HCT116 (cell line): ENCODE measurements around the gene KPNA3. TPM values are rescaled to one million over a fixed set of nuclear protein-coding genes. Genes with fewer than 3 reads are reported as not detected.

Experiments
- ATAC-seq: fragments of 200-7000 bp; cut with Tn5 transposase; 2 replicates; pipeline ENCODE4 v1.9.1; 2020; ENCODE audit warnings: mild to moderate bottlenecking, moderate library complexity
- BruUV-seq: library from RNA; stranded (reverse); fragments of 400-500 nt; replicated peaks from 2 replicates; lab custom pipeline; 2021; lab: Mats Ljungman, UMichigan
- CTCF ChIA-PET: fragments of 300-600 bp; sonication (Branson Sonifier 250); formaldehyde crosslinking; loops from one replicate; lab custom pipeline; 2021; ENCODE audit warnings: antibody characterized with exemption; lab: Charles Lee
- POLR2A ChIA-PET: fragments of 300-600, 350-600 bp; sonication (Branson Sonifier 250); formaldehyde crosslinking; loops from one replicate; lab custom pipeline; 2021; ENCODE audit warnings: antibody characterized with exemption; lab: Charles Lee
- RAD21 ChIA-PET, 2 experiments: fragments of 300-600 bp; sonication (Branson Sonifier 250); formaldehyde crosslinking; loops; one replicate each; lab custom pipeline; 2023; ENCODE audit warnings: low total read pairs in 2 of 2; ENCODE audit not compliant: uncharacterized antibody in 2 of 2, unreplicated experiment in 2 of 2, low non-redundant PET in 1 of 2; lab: Charles Lee
- DNase-seq: peaks from one replicate; pipeline ENCODE4 v3.0.0-alpha.2; 2010; ENCODE audit warnings: low read depth, low spot score
- H2AFZ ChIP-seq: fragments of 200-600 bp; shearing (Covaris generic), sonication (generic); 2 replicates; pipeline ENCODE4 v1.6.1; 2017; ENCODE audit warnings: low read depth, mixed run types, mixed read lengths, antibody characterized with exemption, low read length; ENCODE audit not compliant: poor library complexity, severe bottlenecking
- H3K27ac ChIP-seq: 2 replicates; pipeline ENCODE4 v1.5.1; 2012; ENCODE audit warnings: low read depth, low read length
- H3K27me3 ChIP-seq: fragments of 200-600 bp; sonication (generic); 2 replicates; pipeline ENCODE4 v1.6.1; 2016; ENCODE audit warnings: mixed run types, low read length, mixed read lengths; ENCODE audit not compliant: insufficient read depth
- H3K36me3 ChIP-seq, 2 experiments: fragments of 200-500 bp in 1 of 2; fragments of 200-600 bp in 1 of 2; sonication (Bioruptor generic) in 1 of 2; sonication (generic) in 1 of 2; 2 replicates each; pipeline versions ENCODE4 v1.5.1 to v1.6.1; 2014 to 2016; ENCODE audit warnings: low read length in 2 of 2, inconsistent platforms in 1 of 2, mixed read lengths in 1 of 2, mixed run types in 1 of 2; ENCODE audit not compliant: insufficient read depth in 2 of 2, control insufficient read depth in 1 of 2
- H3K4me1 ChIP-seq, 2 experiments: fragments of 200-600 bp in 1 of 2; sonication (generic) in 1 of 2; 2 replicates each; pipeline versions ENCODE4 v1.5.1 to v1.6.1; 2012 to 2017; ENCODE audit warnings: low read length in 2 of 2, inconsistent platforms in 1 of 2, mild to moderate bottlenecking in 1 of 2, mixed read lengths in 1 of 2, mixed run types in 1 of 2, moderate library complexity in 1 of 2; ENCODE audit not compliant: insufficient read depth in 2 of 2, control insufficient read depth in 1 of 2
- H3K4me2 ChIP-seq: fragments of 200-600 bp; sonication (generic); 2 replicates; pipeline ENCODE4 v1.6.1; 2017; ENCODE audit warnings: mixed run types, low read length, mixed read lengths
- H3K4me3 ChIP-seq, 2 experiments: fragments of 200-600 bp in 1 of 2; sonication (generic) in 1 of 2; replicated peaks in 1 of 2; 2 replicates each; pipeline ENCODE4 v1.5.1; 2011 to 2016; ENCODE audit warnings: low read length in 2 of 2, control low read depth in 1 of 2, low read depth in 1 of 2, mild to moderate bottlenecking in 1 of 2, mixed read lengths in 1 of 2, mixed run types in 1 of 2
- H3K79me2 ChIP-seq: fragments of 200-600 bp; sonication (generic); 2 replicates; pipeline ENCODE4 v1.6.1; 2017; ENCODE audit warnings: mild to moderate bottlenecking, mixed run types, low read length, moderate library complexity, mixed read lengths; ENCODE audit not compliant: insufficient read depth
- H3K9ac ChIP-seq: fragments of 200-600 bp; sonication (generic); 2 replicates; pipeline ENCODE4 v1.6.1; 2016; ENCODE audit warnings: low read length, mixed read lengths
- H3K9me2 ChIP-seq: fragments of 200-600 bp; sonication (generic), shearing (Covaris generic); 2 replicates; pipeline ENCODE4 v1.6.1; 2017; ENCODE audit warnings: mixed run types, mild to moderate bottlenecking, moderate library complexity; ENCODE audit not compliant: insufficient read depth
- H3K9me3 ChIP-seq, 2 experiments: fragments of 200-500 bp in 1 of 2; fragments of 200-600 bp in 1 of 2; sonication (Bioruptor generic) in 1 of 2; sonication (generic) in 1 of 2; 2 replicates each; pipeline ENCODE4 v1.6.1; 2014 to 2017; ENCODE audit warnings: low read length in 2 of 2, mixed read lengths in 2 of 2, inconsistent platforms in 1 of 2, low read depth in 1 of 2, mild to moderate bottlenecking in 1 of 2, mixed run types in 1 of 2, moderate library complexity in 1 of 2; ENCODE audit not compliant: control insufficient read depth in 1 of 2, insufficient read depth in 1 of 2
- H4K20me1 ChIP-seq: fragments of 200-600 bp; sonication (generic), shearing (Covaris generic); 2 replicates; pipeline ENCODE4 v1.6.1; 2017; ENCODE audit warnings: mixed run types, mild to moderate bottlenecking, moderate library complexity; ENCODE audit not compliant: insufficient read depth
- CBX3 ChIP-seq: IDR thresholded peaks from 2 replicates; pipeline ENCODE4 v1.6.1; 2012; ENCODE audit warnings: low read depth
- CTCF ChIP-seq, 3 experiments: fragments of 200-600 bp in 1 of 3; sonication (generic) in 1 of 3; IDR thresholded peaks in 2 of 3; conservative IDR thresholded peaks in 1 of 3; 2 replicates each; pipeline ENCODE4 v1.5.1; 2012 to 2017; ENCODE audit warnings: low read depth in 2 of 3, low read length in 2 of 3, antibody characterized with exemption in 1 of 3, borderline replicate concordance in 1 of 3, control low read depth in 1 of 3, mild to moderate bottlenecking in 1 of 3, mixed read lengths in 1 of 3, mixed run types in 1 of 3, moderate library complexity in 1 of 3; ENCODE audit not compliant: insufficient read depth in 1 of 3
- EGR1 ChIP-seq: IDR thresholded peaks from 2 replicates; pipeline ENCODE4 v1.6.1; 2012; ENCODE audit warnings: low read depth
- EZH2 ChIP-seq: fragments of 200-600 bp; sonication (generic); IDR thresholded peaks from 2 replicates; pipeline ENCODE4 v1.6.1; 2017; ENCODE audit warnings: antibody characterized with exemption, mixed run types
- EZH2phosphoT487 ChIP-seq: fragments of 200-600 bp; IDR thresholded peaks from 2 replicates; pipeline ENCODE4 v1.6.1; 2018; ENCODE audit warnings: antibody characterized with exemption, borderline replicate concordance
- FOSL1 ChIP-seq: IDR thresholded peaks from 2 replicates; pipeline ENCODE4 v1.6.1; 2012; ENCODE audit warnings: low read depth
- JUND ChIP-seq: IDR thresholded peaks from 2 replicates; pipeline ENCODE4 v1.6.1; 2012
- POLR2A ChIP-seq: IDR thresholded peaks from 2 replicates; pipeline ENCODE4 v1.7.0; 2011; ENCODE audit warnings: borderline replicate concordance; ENCODE audit not compliant: insufficient read depth, insufficient read length; ENCODE audit errors: extremely low read depth
- RAD21 ChIP-seq: IDR thresholded peaks from 2 replicates; pipeline ENCODE4 v1.6.1; 2012; ENCODE audit warnings: low read depth, mild to moderate bottlenecking
- REST ChIP-seq: IDR thresholded peaks from 2 replicates; pipeline ENCODE4 v1.6.1; 2012; ENCODE audit warnings: low read depth
- SIN3A ChIP-seq: IDR thresholded peaks from 2 replicates; pipeline ENCODE4 v1.6.1; 2012; ENCODE audit warnings: low read depth
- ZFX ChIP-seq: fragments of 450-650 bp; IDR thresholded peaks from 2 replicates; pipeline ENCODE4 v1.6.1; 2017
- ZNF274 ChIP-seq: fragments of 200-500 bp; sonication (Bioruptor generic); IDR thresholded peaks from 2 replicates; pipeline ENCODE4 v1.6.1; 2014; ENCODE audit warnings: mild to moderate bottlenecking, low read depth, low read length, inconsistent platforms
- intact Hi-C: fragments of 100-400 bp; cut with micrococcal nuclease; formaldehyde crosslinking; loops from 2 replicates; pipeline ENCODE4 v1.10.0; 2022
- total RNA-seq: library from RNA; stranded (reverse); gene quantifications from one replicate; pipeline ENCODE4 v1.2.1, GENCODE V29; 2021; ENCODE audit not compliant: unreplicated experiment
- TF ChIP-seq, protein P1 (sequence below): IDR thresholded peaks from 2 replicates; pipeline ENCODE4 v1.6.1; 2011; ENCODE audit warnings: mild to moderate bottlenecking, low read length, moderate library complexity; ENCODE audit not compliant: insufficient replicate concordance; ENCODE audit errors: extremely low read depth

Gene KPNA3
- total RNA-seq, 1 experiment from 2014 or later, result 45.0 TPM

DNA sequence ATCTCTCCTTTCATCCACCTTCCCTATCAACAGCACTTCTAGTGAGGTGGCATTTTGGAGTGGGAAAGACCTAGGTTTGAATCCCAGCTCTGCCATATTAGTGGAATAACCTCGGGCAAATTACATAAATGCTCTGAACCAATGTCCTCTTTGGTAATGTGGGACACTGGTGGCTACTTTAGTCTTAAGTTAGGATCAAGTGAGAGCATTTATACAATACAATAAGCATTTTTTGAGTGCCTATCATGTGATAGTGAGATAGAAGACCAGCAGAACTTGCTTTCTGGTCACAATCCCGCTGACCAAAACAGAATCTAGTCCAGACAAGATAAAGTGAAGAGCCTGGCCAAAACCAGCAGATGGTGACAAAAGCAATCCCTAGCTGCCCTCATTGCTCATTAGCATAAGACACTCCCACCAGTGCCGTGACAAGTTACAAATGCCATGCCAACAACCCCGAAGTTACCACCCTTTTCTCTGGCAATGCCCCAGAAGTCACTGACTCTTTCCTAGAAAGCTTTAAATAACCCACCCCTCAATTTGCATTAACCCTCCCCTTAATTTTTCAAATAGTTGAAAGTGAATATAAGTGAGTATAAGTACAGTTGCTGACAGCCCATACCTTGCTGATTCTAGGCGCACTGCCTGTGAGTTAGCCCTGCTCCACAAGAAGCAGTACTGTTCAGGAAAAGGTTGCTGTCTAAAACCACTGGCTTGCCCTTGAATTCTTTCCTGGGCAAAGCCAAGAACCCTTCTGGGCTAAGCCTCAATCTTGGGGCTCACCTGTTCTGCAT, 28.9 kb upstream of the KPNA3 start:
- no peak overlapping the region for H3K4me2 ChIP-seq
- intact Hi-C loops, result no loop called here
- H3K4me3 ChIP-seq, result no peak overlapping the region
- TF ChIP-seq RAD21 (peak; percentile 13; the same call in 1 of the 2 replicates), ZFX (no peak), FOSL1 (no peak), CBX3 (no peak), EZH2 (no peak), CTCF (IDR thresholded peaks at IDR 0.05 in 2 of 3, conservative IDR thresholded peaks at IDR 0.05 in 1 of 3; ENCODE audit: borderline replicate concordance in 1 of 3, insufficient read depth in 1 of 3, low read depth in 2 of 3, low read length in 2 of 3) (peak in 2 of 3 experiments; percentile 32 to 34; a peak in 2 of 6 replicates), REST (no peak), SIN3A (no peak), EGR1 (no peak), JUND (no peak), POLR2A (no peak), ZNF274 (no peak), EZH2phosphoT487 (no peak)
- TF ChIP-seq, protein P1, sequence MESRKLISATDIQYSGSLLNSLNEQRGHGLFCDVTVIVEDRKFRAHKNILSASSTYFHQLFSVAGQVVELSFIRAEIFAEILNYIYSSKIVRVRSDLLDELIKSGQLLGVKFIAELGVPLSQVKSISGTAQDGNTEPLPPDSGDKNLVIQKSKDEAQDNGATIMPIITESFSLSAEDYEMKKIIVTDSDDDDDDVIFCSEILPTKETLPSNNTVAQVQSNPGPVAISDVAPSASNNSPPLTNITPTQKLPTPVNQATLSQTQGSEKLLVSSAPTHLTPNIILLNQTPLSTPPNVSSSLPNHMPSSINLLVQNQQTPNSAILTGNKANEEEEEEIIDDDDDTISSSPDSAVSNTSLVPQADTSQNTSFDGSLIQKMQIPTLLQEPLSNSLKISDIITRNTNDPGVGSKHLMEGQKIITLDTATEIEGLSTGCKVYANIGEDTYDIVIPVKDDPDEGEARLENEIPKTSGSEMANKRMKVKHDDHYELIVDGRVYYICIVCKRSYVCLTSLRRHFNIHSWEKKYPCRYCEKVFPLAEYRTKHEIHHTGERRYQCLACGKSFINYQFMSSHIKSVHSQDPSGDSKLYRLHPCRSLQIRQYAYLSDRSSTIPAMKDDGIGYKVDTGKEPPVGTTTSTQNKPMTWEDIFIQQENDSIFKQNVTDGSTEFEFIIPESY, result no peak
- no peak overlapping the region for H3K27ac ChIP-seq
- H3K79me2 ChIP-seq, result no peaks in the 10 kb centered on the region
- H3K9me3 ChIP-seq, result no peaks in the 10 kb centered on the region
- CTCF ChIA-PET, result no interaction called here
- BruUV-seq, result no TSS peak
- no peak overlapping the region for H3K9ac ChIP-seq
- H3K9me2 ChIP-seq, result no peaks in the 10 kb centered on the region
- H4K20me1 ChIP-seq, result no peaks in the 10 kb centered on the region
- no peaks in the 10 kb centered on the region for H3K4me1 ChIP-seq
- H3K27me3 ChIP-seq, result no peaks in the 10 kb centered on the region
- RAD21 ChIA-PET, result interaction anchor here in 1 of 2 experiments (0.6 kb wide), 1 partner anchor 28 kb away, joined by 6 read pairs; no protein-coding TSS in a partner anchor
- H2AFZ ChIP-seq, result no peak overlapping the region
- no peaks in the 10 kb centered on the region for H3K36me3 ChIP-seq
- DNase-seq (no peak), ATAC-seq (peak; percentile 76)
- POLR2A ChIA-PET, result no interaction called here
